GM12891 (cell line): Measurements from ENCODE around the gene ZNF407.

ENCODE experiments used
- PAX5 ChIP-seq: IDR thresholded peaks from 2 replicates; pipeline ENCODE4 v1.6.1; 2011; ENCODE audit warnings: low read length, moderate library complexity, mild to moderate bottlenecking; ENCODE audit not compliant: insufficient read depth, severe bottlenecking
- POLR2A ChIP-seq: IDR thresholded peaks from 2 replicates; pipeline ENCODE4 v1.6.1; 2011; ENCODE audit warnings: low read depth, low read length, control low read depth
- POLR2AphosphoS5 ChIP-seq: IDR thresholded peaks from 2 replicates; pipeline ENCODE4 v1.6.1; 2011; ENCODE audit warnings: low read depth, low read length, control low read depth
- SPI1 ChIP-seq: IDR thresholded peaks from 2 replicates; pipeline ENCODE4 v1.6.1; 2011; ENCODE audit warnings: low read depth, low read length, control low read depth
- TAF1 ChIP-seq: IDR thresholded peaks from 2 replicates; pipeline ENCODE4 v1.6.1; 2011; ENCODE audit warnings: low read depth, low read length, control low read depth

DNA sequence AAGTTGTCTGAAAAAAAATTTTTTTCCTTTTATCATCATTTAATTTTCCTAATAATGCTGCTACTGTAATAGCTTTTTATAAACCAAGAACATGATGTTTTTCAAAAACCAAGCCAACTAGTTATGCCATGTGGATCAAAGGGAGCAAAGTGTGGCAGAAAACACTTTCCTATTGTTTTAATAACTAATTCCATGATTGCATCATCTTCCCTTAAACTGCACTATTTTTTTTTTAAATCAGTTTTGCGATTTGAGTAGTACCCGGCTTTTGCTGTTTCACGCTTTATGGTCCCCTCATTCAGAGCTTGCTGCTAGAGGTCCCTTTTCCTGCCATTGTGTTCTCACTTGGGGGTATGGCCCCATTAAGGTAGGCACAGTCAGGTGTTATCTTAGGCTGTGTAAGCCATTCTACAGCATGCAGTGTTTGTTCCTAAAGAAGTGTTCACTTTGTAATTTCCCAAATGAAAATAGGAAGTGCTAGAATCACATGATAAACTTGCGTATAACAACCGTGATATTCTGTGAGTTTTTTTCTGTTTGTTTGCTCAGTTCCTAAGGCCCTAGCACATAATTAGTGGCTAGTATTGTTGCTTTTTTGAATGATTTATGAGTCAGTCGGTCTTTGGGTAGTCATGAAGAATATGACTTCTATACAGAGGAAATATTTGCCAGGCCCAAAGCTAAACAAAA is 385.4 kb downstream of the ZNF407 start:
- TF ChIP-seq TAF1, result no peak
- no peak for TF ChIP-seq POLR2A
- no peak for TF ChIP-seq POLR2AphosphoS5
- TF ChIP-seq SPI1, result no peak
- TF ChIP-seq PAX5, result no peak
